K562 (cell line): Measurements from ENCODE around the gene KCNAB2. TPM values are rescaled to one million over a fixed set of nuclear protein-coding genes. Genes with fewer than 3 reads are reported as not detected.
A peak's percentile ranks its signal among the peaks of the same experiment; 100 is the strongest.

ENCODE experiments used
- CBX5 ChIP-seq: IDR thresholded peaks from 2 replicates; pipeline ENCODE4 v1.6.1; 2014; ENCODE audit warnings: low read depth, borderline replicate concordance
- EWSR1 ChIP-seq: fragments of 450-650 bp; IDR thresholded peaks from 2 replicates; pipeline ENCODE4 v1.6.1; 2018; ENCODE audit warnings: borderline replicate concordance, mild to moderate bottlenecking, low read depth, moderate library complexity; ENCODE audit not compliant: partially characterized antibody
- JUND ChIP-seq, 2 experiments: IDR thresholded peaks; 2 replicates in 1 of 2; 3 replicates in 1 of 2; pipeline ENCODE4 v1.6.1; 2011; ENCODE audit warnings: borderline replicate concordance in 2 of 2, low read depth in 2 of 2, low read length in 2 of 2, improper control_type of control experiment in 1 of 2, missing biosample characterization in 1 of 2, missing genetic modification characterization in 1 of 2, missing genetic modification reagents in 1 of 2
- LEF1 ChIP-seq: fragments of 450-650 bp; IDR thresholded peaks from 2 replicates; pipeline ENCODE4 v1.6.1; 2016; ENCODE audit warnings: mild to moderate bottlenecking
- MAFF ChIP-seq: IDR thresholded peaks from 2 replicates; pipeline ENCODE4 v1.6.1; 2012; ENCODE audit warnings: low read length, improper control_type of control experiment
- NFE2L1 ChIP-seq: fragments of 450-650 bp; IDR thresholded peaks from 2 replicates; pipeline ENCODE4 v1.6.1; 2016; ENCODE audit warnings: missing genetic modification characterization, low read depth, mild to moderate bottlenecking, missing compliant biosample characterization, moderate library complexity, borderline replicate concordance
- NFYB ChIP-seq: IDR thresholded peaks from 2 replicates; pipeline ENCODE4 v1.6.1; 2011; ENCODE audit warnings: mild to moderate bottlenecking, moderate library complexity; ENCODE audit not compliant: insufficient read length; ENCODE audit errors: extremely low read depth
- NR3C1 ChIP-seq: sonication (generic); formaldehyde crosslinking; IDR thresholded peaks from 2 replicates; pipeline ENCODE4 v1.8.1; 2022; ENCODE audit warnings: missing genetic modification reagents
- POLR2AphosphoS5 ChIP-seq: IDR thresholded peaks from 2 replicates; pipeline ENCODE4 v1.6.1; 2011; ENCODE audit warnings: mild to moderate bottlenecking, low read depth, low read length, moderate library complexity; ENCODE audit not compliant: control insufficient read depth, insufficient read depth
- POLR2H ChIP-seq: IDR thresholded peaks from 2 replicates; pipeline ENCODE4 v1.6.1; 2016; ENCODE audit warnings: missing genetic modification characterization, low read depth, mild to moderate bottlenecking, control low read depth, missing compliant biosample characterization, moderate library complexity
- RBM15 ChIP-seq: fragments of 200-400 bp; formaldehyde crosslinking; IDR thresholded peaks from 2 replicates; pipeline ENCODE4 v1.6.1; 2018; ENCODE audit warnings: mild to moderate bottlenecking, low read length, moderate library complexity; ENCODE audit not compliant: insufficient read depth
- SIX5 ChIP-seq, 2 experiments: IDR thresholded peaks; 2 replicates each; pipeline ENCODE4 v1.6.1; 2011; ENCODE audit warnings: low read length in 2 of 2, borderline replicate concordance in 1 of 2, low read depth in 1 of 2, mild to moderate bottlenecking in 1 of 2, moderate library complexity in 1 of 2; ENCODE audit not compliant: insufficient read depth in 1 of 2
- TEAD4 ChIP-seq, 2 experiments: sonication (generic) in 1 of 2; formaldehyde crosslinking in 1 of 2; IDR thresholded peaks; 2 replicates each; pipeline versions ENCODE4 v1.6.1 to v1.8.0; 2012 to 2022; ENCODE audit warnings: borderline replicate concordance in 1 of 2, inconsistent platforms in 1 of 2, low read length in 1 of 2, mild to moderate bottlenecking in 1 of 2, missing genetic modification reagents in 1 of 2
- ZC3H11A ChIP-seq: IDR thresholded peaks from 2 replicates; pipeline ENCODE4 v1.6.1; 2012; ENCODE audit warnings: low read depth, low read length, improper control_type of control experiment
- ZNF583 ChIP-seq: fragments of 250-450 bp; sonication (Bioruptor Pico); IDR thresholded peaks from 2 replicates; pipeline ENCODE4 v1.4.0; 2020
- ZNF766 ChIP-seq: fragments of 200-800 bp; sonication (Bioruptor generic); conservative IDR thresholded peaks from 2 replicates; pipeline ENCODE4 v1.6.1; 2016; ENCODE audit warnings: missing genetic modification characterization, missing compliant biosample characterization
- ZSCAN32 ChIP-seq: fragments of 450-650 bp; formaldehyde crosslinking; IDR thresholded peaks from 2 replicates; pipeline ENCODE4 v1.4.0; 2020; ENCODE audit warnings: mild to moderate bottlenecking, moderate library complexity
- polyA plus RNA-seq, 8 experiments: library from polyadenylated mRNA; depleted of rRNA in 4 of 8; stranded (reverse) in 5 of 8; unstranded in 3 of 8; fragments of >200 nt; fragmentation: Nextera tagmentation in 2 of 8; fragmentation: Illumina TruSeq in 1 of 8; extraction: Ambion mirVana in 2 of 8; extraction: Trizol in 1 of 8; gene quantifications; 2 replicates each; pipeline versions ENCODE4 v1.2.1 to v1.2.3, GENCODE V29; 2011 to 2014; ENCODE audit warnings: inconsistent platforms in 1 of 8, missing spikeins in 1 of 8
- total RNA-seq, 7 experiments: library from RNA; depleted of rRNA in 6 of 7; stranded (reverse); fragments of >200 nt in 6 of 7; fragmentation: Illumina TruSeq in 2 of 7; extraction: Trizol in 2 of 7; gene quantifications; 2 replicates each; pipeline versions ENCODE4 v1.2.1 to v1.2.3, GENCODE V29; 2011 to 2021; ENCODE audit warnings: low replicate concordance in 1 of 7
- TF ChIP-seq, protein P1 (sequence below), 2 experiments: fragments of 450-650 bp; IDR thresholded peaks; 2 replicates each; pipeline ENCODE4 v1.6.1; 2018; ENCODE audit warnings: mild to moderate bottlenecking in 2 of 2, low read depth in 1 of 2; ENCODE audit not compliant: partially characterized antibody in 2 of 2
- TF ChIP-seq, protein P2 (sequence below), 2 experiments: fragments of 450-650 bp in 1 of 2; sonication (generic) in 1 of 2; formaldehyde crosslinking in 1 of 2; IDR thresholded peaks in 1 of 2; conservative IDR thresholded peaks in 1 of 2; 2 replicates each; pipeline versions ENCODE4 v1.6.1 to v1.8.1; 2016 to 2023; ENCODE audit warnings: mild to moderate bottlenecking in 2 of 2, moderate library complexity in 2 of 2, inconsistent platforms in 1 of 2, missing genetic modification reagents in 1 of 2
- TF ChIP-seq, protein P3 (sequence below), 2 experiments: fragments of 450-650 bp in 1 of 2; sonication (generic) in 1 of 2; formaldehyde crosslinking; conservative IDR thresholded peaks; 2 replicates each; pipeline versions ENCODE4 v1.4.0 to v1.8.1; 2020 to 2022; ENCODE audit warnings: mild to moderate bottlenecking in 1 of 2, missing genetic modification reagents in 1 of 2

The KCNAB2 gene
- total and polyA plus RNA-seq, 9 of the 15 experiments (the other 6 are each of a cell fraction or from before 2014, with no cell fraction given) = 1.8 to 15.8 (median 7.1) TPM

DNA sequence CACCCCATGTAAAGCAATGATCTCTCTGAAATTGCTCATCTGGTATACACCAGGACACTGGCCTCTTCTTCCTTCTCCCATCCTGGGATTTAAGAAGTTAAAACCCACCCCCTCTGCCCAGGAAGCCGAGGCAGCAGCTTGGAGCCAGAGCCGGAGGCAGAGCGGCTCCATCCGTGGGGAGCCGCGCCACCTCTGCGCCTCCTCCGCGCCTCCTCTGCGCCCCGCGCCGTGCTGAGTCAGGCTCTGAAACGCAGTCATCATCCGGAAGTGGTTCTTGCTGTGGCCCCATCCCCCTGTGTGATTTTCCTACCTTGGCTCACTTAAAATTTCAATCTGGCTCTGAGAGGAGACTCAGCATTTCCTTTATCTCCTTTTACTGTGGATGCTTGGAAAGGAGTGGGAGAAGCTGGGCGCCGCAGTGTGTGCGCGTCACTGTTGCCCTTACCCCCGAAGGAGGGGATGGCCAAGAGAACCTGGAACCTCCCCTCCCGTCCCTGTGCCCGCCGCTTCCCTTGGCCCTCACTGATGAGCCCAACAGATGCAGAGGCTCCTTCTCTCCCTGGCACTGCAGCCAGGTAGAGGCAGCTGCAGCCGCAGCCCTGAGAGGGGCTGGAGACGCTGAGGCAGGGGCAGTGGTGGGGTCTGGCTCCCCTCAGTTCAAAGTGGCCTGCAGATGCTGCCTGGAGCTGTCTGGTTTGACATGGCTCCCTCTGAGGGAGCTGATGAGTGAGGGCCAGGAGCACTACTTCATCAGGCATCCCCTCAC is 38.2 kb upstream of the KCNAB2 start (continued):
- TF ChIP-seq NFYB = no peak
- TF ChIP-seq POLR2AphosphoS5 = peak; percentile 51
- no peak for TF ChIP-seq NFE2L1 (tag)
- TF ChIP-seq ZNF766 (CRISPR knock-in tag) = no peak
- TF ChIP-seq CBX5 = no peak
- 0 out of 2 replicates have a peak, but pooled peaks have one; percentile 21 for TF ChIP-seq LEF1
- TF ChIP-seq JUND (IDR thresholded peaks at IDR 0.05; ENCODE audit: borderline replicate concordance, low read depth, low read length) = peak; percentile 76
- peak; percentile 58; the same call in 1 of the 3 replicates for TF ChIP-seq JUND (tag; IDR thresholded peaks at IDR 0.05; ENCODE audit: borderline replicate concordance, low read depth, low read length)
- no peak for TF ChIP-seq SIX5 (IDR thresholded peaks at IDR 0.05; ENCODE audit: borderline replicate concordance in 1 of 2, insufficient read depth in 1 of 2, low read depth in 1 of 2, low read length in 2 of 2)
- TF ChIP-seq ZSCAN32 (CRISPR knock-in tag) = no peak
- no peak for TF ChIP-seq EWSR1
- TF ChIP-seq, protein P1, sequence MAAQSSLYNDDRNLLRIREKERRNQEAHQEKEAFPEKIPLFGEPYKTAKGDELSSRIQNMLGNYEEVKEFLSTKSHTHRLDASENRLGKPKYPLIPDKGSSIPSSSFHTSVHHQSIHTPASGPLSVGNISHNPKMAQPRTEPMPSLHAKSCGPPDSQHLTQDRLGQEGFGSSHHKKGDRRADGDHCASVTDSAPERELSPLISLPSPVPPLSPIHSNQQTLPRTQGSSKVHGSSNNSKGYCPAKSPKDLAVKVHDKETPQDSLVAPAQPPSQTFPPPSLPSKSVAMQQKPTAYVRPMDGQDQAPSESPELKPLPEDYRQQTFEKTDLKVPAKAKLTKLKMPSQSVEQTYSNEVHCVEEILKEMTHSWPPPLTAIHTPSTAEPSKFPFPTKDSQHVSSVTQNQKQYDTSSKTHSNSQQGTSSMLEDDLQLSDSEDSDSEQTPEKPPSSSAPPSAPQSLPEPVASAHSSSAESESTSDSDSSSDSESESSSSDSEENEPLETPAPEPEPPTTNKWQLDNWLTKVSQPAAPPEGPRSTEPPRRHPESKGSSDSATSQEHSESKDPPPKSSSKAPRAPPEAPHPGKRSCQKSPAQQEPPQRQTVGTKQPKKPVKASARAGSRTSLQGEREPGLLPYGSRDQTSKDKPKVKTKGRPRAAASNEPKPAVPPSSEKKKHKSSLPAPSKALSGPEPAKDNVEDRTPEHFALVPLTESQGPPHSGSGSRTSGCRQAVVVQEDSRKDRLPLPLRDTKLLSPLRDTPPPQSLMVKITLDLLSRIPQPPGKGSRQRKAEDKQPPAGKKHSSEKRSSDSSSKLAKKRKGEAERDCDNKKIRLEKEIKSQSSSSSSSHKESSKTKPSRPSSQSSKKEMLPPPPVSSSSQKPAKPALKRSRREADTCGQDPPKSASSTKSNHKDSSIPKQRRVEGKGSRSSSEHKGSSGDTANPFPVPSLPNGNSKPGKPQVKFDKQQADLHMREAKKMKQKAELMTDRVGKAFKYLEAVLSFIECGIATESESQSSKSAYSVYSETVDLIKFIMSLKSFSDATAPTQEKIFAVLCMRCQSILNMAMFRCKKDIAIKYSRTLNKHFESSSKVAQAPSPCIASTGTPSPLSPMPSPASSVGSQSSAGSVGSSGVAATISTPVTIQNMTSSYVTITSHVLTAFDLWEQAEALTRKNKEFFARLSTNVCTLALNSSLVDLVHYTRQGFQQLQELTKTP (IDR thresholded peaks at IDR 0.05; ENCODE audit: low read depth in 1 of 2, partially characterized antibody in 2 of 2) = no peak
- TF ChIP-seq TEAD4 (IDR thresholded peaks at IDR 0.05; ENCODE audit: low read length) = 0 out of 2 replicates have a peak, but pooled peaks have one; percentile 9
- no peak for TF ChIP-seq TEAD4 (CRISPR knock-in tag; IDR thresholded peaks at IDR 0.05; ENCODE audit: borderline replicate concordance)
- TF ChIP-seq POLR2H (tag) = no peak
- TF ChIP-seq, protein P2, sequence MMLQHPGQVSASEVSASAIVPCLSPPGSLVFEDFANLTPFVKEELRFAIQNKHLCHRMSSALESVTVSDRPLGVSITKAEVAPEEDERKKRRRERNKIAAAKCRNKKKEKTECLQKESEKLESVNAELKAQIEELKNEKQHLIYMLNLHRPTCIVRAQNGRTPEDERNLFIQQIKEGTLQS (IDR thresholded peaks at IDR 0.05) = peak; percentile 73
- TF ChIP-seq, protein P2 (CRISPR knock-in tag; conservative IDR thresholded peaks at IDR 0.05) = no peak
- TF ChIP-seq, protein P3, sequence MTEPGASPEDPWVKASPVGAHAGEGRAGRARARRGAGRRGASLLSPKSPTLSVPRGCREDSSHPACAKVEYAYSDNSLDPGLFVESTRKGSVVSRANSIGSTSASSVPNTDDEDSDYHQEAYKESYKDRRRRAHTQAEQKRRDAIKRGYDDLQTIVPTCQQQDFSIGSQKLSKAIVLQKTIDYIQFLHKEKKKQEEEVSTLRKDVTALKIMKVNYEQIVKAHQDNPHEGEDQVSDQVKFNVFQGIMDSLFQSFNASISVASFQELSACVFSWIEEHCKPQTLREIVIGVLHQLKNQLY (CRISPR knock-in tag; conservative IDR thresholded peaks at IDR 0.05) = no peak
- TF ChIP-seq MAFF = peak; percentile 31
- no peak for TF ChIP-seq NR3C1 (CRISPR knock-in tag)
- TF ChIP-seq ZC3H11A = no peak
- no peak for TF ChIP-seq ZNF583 (CRISPR knock-in tag)
- TF ChIP-seq RBM15 = no peak
